H4 (cell line): ENCODE results near the gene NDUFV2. TPM values are rescaled to one million over a fixed set of nuclear protein-coding genes. Genes with fewer than 3 reads are reported as not detected.

Experiments
- DNase-seq: peaks from one replicate; pipeline ENCODE4 v3.0.0-alpha.2; 2015; ENCODE audit warnings: low spot score
- total RNA-seq: library from RNA; depleted of rRNA; stranded (reverse); fragments of >200 nt; shearing (Covaris generic); gene quantifications from 2 replicates; pipeline ENCODE4 v1.2.3, GENCODE V29; 2014

The NDUFV2 gene
- total RNA-seq, 1 experiment from 2014 or later, result 236 TPM

- no peak for DNase-seq
Measured at GRCh38 chr18:9117980-9118841, 15.7 kb downstream of the NDUFV2 start.

GRCh38 chr18:9120796-9121195, 18.3 kb downstream of the NDUFV2 start:
- DNase-seq, result no peak

- DNase-seq, result no peak
Measured at GRCh38 chr18:9123520-9123919, 21.0 kb downstream of the NDUFV2 start.

- no peak for DNase-seq
Measured at GRCh38 chr18:9124824-9125223, 22.3 kb downstream of the NDUFV2 start.

- no peak for DNase-seq
Measured at GRCh38 chr18:9126337-9126736, 23.8 kb downstream of the NDUFV2 start.

GRCh38 chr18:9130195-9130594, 27.7 kb downstream of the NDUFV2 start:
- no peak for DNase-seq

- DNase-seq, result no peak
Measured at GRCh38 chr18:9130806-9131205, 28.3 kb downstream of the NDUFV2 start.

GRCh38 chr18:9132628-9133027, 30.1 kb downstream of the NDUFV2 start:
- no peak for DNase-seq

- DNase-seq, result no peak
Measured at GRCh38 chr18:9133225-9133624, 30.7 kb downstream of the NDUFV2 start.

GRCh38 chr18:9135081-9135911, 32.8 kb downstream of the NDUFV2 start:
- DNase-seq, result no peak

- peak; percentile 13 for DNase-seq
Measured at GRCh38 chr18:9135912-9136314, 33.4 kb downstream of the NDUFV2 start.

GRCh38 chr18:9136315-9137155, 34.0 kb downstream of the NDUFV2 start, which contains the start of gene ANKRD12:
ANKRD12 (plus strand) TSS chr18:9136781; CDS start chr18:9182433, 45,652 bp downstream.
- peak; percentile 95 for DNase-seq

- DNase-seq, result peak; percentile 60
Measured at GRCh38 chr18:9137168-9138066, 34.9 kb downstream of the NDUFV2 start.

- no peak for DNase-seq
Measured at GRCh38 chr18:9139400-9140039, 37.0 kb downstream of the NDUFV2 start.

GRCh38 chr18:9140381-9140780, 37.9 kb downstream of the NDUFV2 start:
- DNase-seq, result no peak

GRCh38 chr18:9140984-9141383, 38.5 kb downstream of the NDUFV2 start:
- no peak for DNase-seq

- no peak for DNase-seq
Measured at GRCh38 chr18:9146224-9146623, 43.7 kb downstream of the NDUFV2 start.

- peak; percentile 74 for DNase-seq
Measured at GRCh38 chr18:9147440-9148202, 45.1 kb downstream of the NDUFV2 start.

- no peak for DNase-seq
Measured at GRCh38 chr18:9148203-9148552, 45.7 kb downstream of the NDUFV2 start.

GRCh38 chr18:9150121-9150520, 47.6 kb downstream of the NDUFV2 start:
- no peak for DNase-seq
